ENCODE measurements around the gene CARMIL1. TPM values are rescaled to one million over a fixed set of nuclear protein-coding genes. Genes with fewer than 3 reads are reported as not detected.
A peak's percentile ranks its signal among the peaks of the same experiment; 100 is the strongest.

The CARMIL1 gene
- total RNA-seq, 1 donor from 2014 or later: 37.6 TPM

GRCh38 chr6:25287941-25288340, 8.8 kb downstream of the CARMIL1 start:
- DNase-seq: no peak
- H3K9me3 ChIP-seq: no peaks in the 10 kb centered on the region
- ATAC-seq: no peak
- H3K36me3 ChIP-seq: no peaks in the 10 kb centered on the region
- no peak for TF ChIP-seq CTCF (IDR thresholded peaks at IDR 0.05)
- H3K4me1 ChIP-seq: peaks cover 12% of the 10 kb centered on the region
- no peak overlapping the region for H3K4me3 ChIP-seq
- no peaks in the 10 kb centered on the region for H3K27me3 ChIP-seq
- intact Hi-C loops (cut with DNase I): no loop called here
- no peak overlapping the region for H3K27ac ChIP-seq

- TF ChIP-seq CTCF (IDR thresholded peaks at IDR 0.05): no peak
- intact Hi-C loops (cut with DNase I): no loop called here
- DNase-seq: no peak
Measured at GRCh38 chr6:25288518-25288917, 9.3 kb downstream of the CARMIL1 start.

GRCh38 chr6:25290306-25291060, 11.3 kb downstream of the CARMIL1 start:
- peak; percentile 79 for ATAC-seq
- no peak overlapping the region for H3K4me3 ChIP-seq
- H3K27me3 ChIP-seq: no peaks in the 10 kb centered on the region
- peaks cover 16% of the 10 kb centered on the region for H3K4me1 ChIP-seq
- no peaks in the 10 kb centered on the region for H3K36me3 ChIP-seq
- DNase-seq: peak; percentile 66
- H3K27ac ChIP-seq: peak overlapping the region; percentile 64
- no peaks in the 10 kb centered on the region for H3K9me3 ChIP-seq
- intact Hi-C loops (cut with DNase I): no loop called here
- TF ChIP-seq CTCF (IDR thresholded peaks at IDR 0.05): no peak

More at GRCh38 chr6:25288518-25288917, 9.3 kb downstream of the CARMIL1 start:
- no peak for ATAC-seq
- H3K9me3 ChIP-seq: no peaks in the 10 kb centered on the region
- H3K27me3 ChIP-seq: no peaks in the 10 kb centered on the region
- no peak overlapping the region for H3K27ac ChIP-seq
- no peaks in the 10 kb centered on the region for H3K36me3 ChIP-seq
- no peak overlapping the region for H3K4me3 ChIP-seq
- peaks cover 12% of the 10 kb centered on the region for H3K4me1 ChIP-seq

GRCh38 chr6:25292384-25292783, 13.2 kb downstream of the CARMIL1 start:
- no peak for DNase-seq

GRCh38 chr6:25295651-25296050, 16.5 kb downstream of the CARMIL1 start:
- Histone ChIP-seq H3K27ac (peak overlapping the region; percentile 79), H3K27me3 (no peaks in the 10 kb centered on the region), H3K9me3 (no peaks in the 10 kb centered on the region), H3K36me3 (no peaks in the 10 kb centered on the region), H3K4me1 (peaks cover 36% of the 10 kb centered on the region), H3K4me3 (no peak overlapping the region)
- no peak for DNase-seq
- ATAC-seq: no peak
- intact Hi-C loops (cut with DNase I): no loop called here
- no peak for TF ChIP-seq CTCF (IDR thresholded peaks at IDR 0.05)

More at GRCh38 chr6:25292384-25292783, 13.2 kb downstream of the CARMIL1 start:
- Histone ChIP-seq H3K27me3 (no peaks in the 10 kb centered on the region), H3K4me3 (no peak overlapping the region), H3K27ac (no peak overlapping the region), H3K9me3 (no peaks in the 10 kb centered on the region), H3K4me1 (peaks cover 26% of the 10 kb centered on the region), H3K36me3 (no peaks in the 10 kb centered on the region)
- no peak for ATAC-seq
- intact Hi-C loops (cut with DNase I): no loop called here
- TF ChIP-seq CTCF (IDR thresholded peaks at IDR 0.05): no peak

All from upper lobe of right lung (tissue), 1 donor.